GM12864 (cell line): ENCODE results near the gene NUP93.

ENCODE experiments used
- DNase-seq: peaks from one replicate; pipeline ENCODE4 v3.0.0-alpha.2; 2011; ENCODE audit warnings: low read depth
- H3K4me3 ChIP-seq: 2 replicates; pipeline ENCODE4 v1.5.1; 2011; ENCODE audit warnings: mild to moderate bottlenecking, low read depth, low read length, control low read depth
- CTCF ChIP-seq: IDR thresholded peaks from 2 replicates; pipeline ENCODE4 v1.5.1; 2011; ENCODE audit warnings: low read depth, mild to moderate bottlenecking, moderate library complexity, low read length, control low read depth, inconsistent platforms; ENCODE audit errors: missing control alignments

Gene NUP93

GRCh38 chr16:56741399-56741798 is 11.5 kb downstream of the NUP93 start:
- no peak for DNase-seq
- no peak for TF ChIP-seq CTCF
- H3K4me3 ChIP-seq: no peak overlapping the region

- no peak for TF ChIP-seq CTCF
- H3K4me3 ChIP-seq: no peak overlapping the region
- no peak for DNase-seq
Measured at GRCh38 chr16:56742030-56742984, 12.4 kb downstream of the NUP93 start.

GRCh38 chr16:56743840-56744239 is 13.9 kb downstream of the NUP93 start:
- H3K4me3 ChIP-seq: no peak overlapping the region
- DNase-seq: no peak
- no peak for TF ChIP-seq CTCF

GRCh38 chr16:56744996-56745640 is 15.2 kb downstream of the NUP93 start:
- DNase-seq: no peak
- no peak for TF ChIP-seq CTCF
- H3K4me3 ChIP-seq: no peak overlapping the region

GRCh38 chr16:56747486-56748045 is 17.6 kb downstream of the NUP93 start:
- no peak for DNase-seq
- TF ChIP-seq CTCF: no peak

GRCh38 chr16:56748191-56748590 is 18.3 kb downstream of the NUP93 start:
- no peak for DNase-seq
- no peak overlapping the region for H3K4me3 ChIP-seq
- TF ChIP-seq CTCF: no peak

More at GRCh38 chr16:56747486-56748045, 17.6 kb downstream of the NUP93 start:
- no peak overlapping the region for H3K4me3 ChIP-seq
